Breast epithelium (tissue), 3 donors: ENCODE data around the gene SLAMF8.

Experiments used
- POLR2AphosphoS5 ChIP-seq, 3 donors: sonication (generic); formaldehyde crosslinking; IDR thresholded peaks; one replicate each; pipeline ENCODE4 v1.6.1; 2017; ENCODE audit warnings: antibody characterized with exemption in 3 of 3
- TF ChIP-seq, protein P1 (sequence below), 3 donors: fragments of 450-650 bp; IDR thresholded peaks; one replicate each; pipeline ENCODE4 v1.5.1; 2016 to 2017; ENCODE audit warnings: antibody characterized with exemption in 3 of 3, mild to moderate bottlenecking in 3 of 3, moderate library complexity in 3 of 3

DNA sequence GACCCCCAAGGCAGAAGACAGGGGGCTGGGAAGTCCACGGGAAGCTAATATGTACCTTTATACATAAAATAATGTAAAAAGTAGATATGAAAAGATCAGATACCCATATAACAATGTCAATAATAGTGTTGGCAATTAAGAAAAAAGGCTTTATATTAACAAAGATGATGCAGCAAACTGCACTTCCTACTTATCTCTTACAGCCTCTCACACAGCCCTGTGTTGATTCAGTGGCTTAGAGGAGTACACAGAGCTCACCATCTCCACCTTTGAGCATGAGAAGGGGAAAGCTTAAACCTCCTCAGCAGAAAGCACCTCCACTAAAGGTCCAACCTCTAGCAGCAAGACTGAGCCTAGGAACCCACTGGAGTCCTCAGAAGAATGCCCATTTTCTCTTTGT is 42.9 kb downstream of the SLAMF8 start:
- TF ChIP-seq, protein P1, sequence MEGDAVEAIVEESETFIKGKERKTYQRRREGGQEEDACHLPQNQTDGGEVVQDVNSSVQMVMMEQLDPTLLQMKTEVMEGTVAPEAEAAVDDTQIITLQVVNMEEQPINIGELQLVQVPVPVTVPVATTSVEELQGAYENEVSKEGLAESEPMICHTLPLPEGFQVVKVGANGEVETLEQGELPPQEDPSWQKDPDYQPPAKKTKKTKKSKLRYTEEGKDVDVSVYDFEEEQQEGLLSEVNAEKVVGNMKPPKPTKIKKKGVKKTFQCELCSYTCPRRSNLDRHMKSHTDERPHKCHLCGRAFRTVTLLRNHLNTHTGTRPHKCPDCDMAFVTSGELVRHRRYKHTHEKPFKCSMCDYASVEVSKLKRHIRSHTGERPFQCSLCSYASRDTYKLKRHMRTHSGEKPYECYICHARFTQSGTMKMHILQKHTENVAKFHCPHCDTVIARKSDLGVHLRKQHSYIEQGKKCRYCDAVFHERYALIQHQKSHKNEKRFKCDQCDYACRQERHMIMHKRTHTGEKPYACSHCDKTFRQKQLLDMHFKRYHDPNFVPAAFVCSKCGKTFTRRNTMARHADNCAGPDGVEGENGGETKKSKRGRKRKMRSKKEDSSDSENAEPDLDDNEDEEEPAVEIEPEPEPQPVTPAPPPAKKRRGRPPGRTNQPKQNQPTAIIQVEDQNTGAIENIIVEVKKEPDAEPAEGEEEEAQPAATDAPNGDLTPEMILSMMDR (IDR thresholded peaks at IDR 0.05) = no peak
- TF ChIP-seq POLR2AphosphoS5 (IDR thresholded peaks at IDR 0.05) = no peak
